K562 (cell line): ENCODE measurements around the gene UTP14C. TPM values are rescaled to one million over a fixed set of nuclear protein-coding genes. Genes with fewer than 3 reads are reported as not detected.

Source experiments
- ATAC-seq: fragments of 200-7000 bp; cut with Tn5 transposase; 3 replicates; pipeline ENCODE4 v1.9.1; 2020; ENCODE audit warnings: moderate library complexity
- Bru-seq: library from RNA; stranded (reverse); fragments of 400-500 nt; gene quantifications from one replicate; lab custom pipeline; 2021; lab: Mats Ljungman, UMichigan
- BruChase-seq, 2 experiments: library from RNA; stranded (reverse); fragments of 400-500 nt; gene quantifications; one replicate each; lab custom pipeline; 2021; lab: Mats Ljungman, UMichigan
- BruUV-seq: library from RNA; stranded (reverse); fragments of 400-500 nt; replicated peaks from 2 replicates; lab custom pipeline; 2021; lab: Mats Ljungman, UMichigan
- CTCF ChIA-PET: fragments of 300-600 bp; formaldehyde crosslinking; extraction: SDS; loops from one replicate; lab custom pipeline; 2021; ENCODE audit warnings: low intra/inter-chr PET ratio; lab: Yijun Ruan, JAX
- POLR2A ChIA-PET: fragments of 300-600, 350-650 bp; sonication (Branson Sonifier 250); formaldehyde crosslinking; extraction: SDS; loops from one replicate; lab custom pipeline; 2021; ENCODE audit warnings: antibody characterized with exemption, inconsistent platforms; lab: Yijun Ruan, JAX
- DNase-seq, 4 experiments: peaks; one replicate each; pipeline versions ENCODE4 v3.0.0 to v3.0.0-alpha.2; 2011 to 2018; ENCODE audit warnings: low spot score in 3 of 4, mixed read lengths in 3 of 4; ENCODE audit errors: extremely low read depth in 1 of 4
- FAIRE-seq: peaks from 2 replicates; lab custom pipeline; 2011; peaks lifted over from hg19 to GRCh38; lab: Jason Lieb, UNC
- H2AFZ ChIP-seq: 2 replicates; pipeline ENCODE4 v1.6.0; 2011; ENCODE audit warnings: low read depth, low read length, control low read depth, inconsistent platforms
- H3K27ac ChIP-seq: fragments of 200-600 bp; 3 replicates; pipeline ENCODE4 v1.8.0; 2011; ENCODE audit warnings: low read depth, mild to moderate bottlenecking, control low read depth, inconsistent platforms, low read length, moderate library complexity, mixed read lengths; ENCODE audit errors: extremely low read depth
- H3K27me3 ChIP-seq, 2 experiments: fragments of 300-600 bp in 1 of 2; 2 replicates in 1 of 2; 3 replicates in 1 of 2; pipeline versions ENCODE4 v1.6.0 to v1.8.0; 2011; ENCODE audit warnings: inconsistent platforms in 2 of 2, low read length in 2 of 2, mild to moderate bottlenecking in 1 of 2, mixed read lengths in 1 of 2, moderate library complexity in 1 of 2; ENCODE audit not compliant: control insufficient read depth in 2 of 2, insufficient read depth in 2 of 2
- H3K36me3 ChIP-seq: fragments of 300-600 bp; 3 replicates; pipeline ENCODE4 v1.8.0; 2011; ENCODE audit warnings: mild to moderate bottlenecking, low read length, inconsistent platforms; ENCODE audit not compliant: control insufficient read depth, insufficient read depth
- H3K4me1 ChIP-seq, 2 experiments: fragments of 200-600 bp in 1 of 2; replicated peaks in 1 of 2; 2 replicates in 1 of 2; 3 replicates in 1 of 2; pipeline versions ENCODE4 v1.5.1 to v1.8.0; 2011; ENCODE audit warnings: inconsistent platforms in 2 of 2, low read length in 2 of 2, mild to moderate bottlenecking in 1 of 2, mixed read lengths in 1 of 2, moderate library complexity in 1 of 2; ENCODE audit not compliant: control insufficient read depth in 2 of 2, insufficient read depth in 2 of 2
- H3K4me2 ChIP-seq: 2 replicates; pipeline ENCODE4 v1.6.1; 2011; ENCODE audit warnings: low read length, control low read depth, inconsistent platforms, mixed read lengths; ENCODE audit not compliant: insufficient read depth
- H3K4me3 ChIP-seq: fragments of 200-600 bp; sonication (generic), shearing (Covaris generic); 2 replicates; pipeline ENCODE4 v1.5.1; 2016; ENCODE audit warnings: control low read depth, inconsistent platforms
- H3K79me2 ChIP-seq: fragments of 200-600 bp; 3 replicates; pipeline ENCODE4 v1.8.0; 2011; ENCODE audit warnings: low read length, inconsistent platforms; ENCODE audit not compliant: control insufficient read depth, insufficient read depth
- H3K9ac ChIP-seq, 2 experiments: 2 replicates each; pipeline versions ENCODE4 v1.6.0 to v1.6.1; 2011; ENCODE audit warnings: low read depth in 2 of 2, low read length in 2 of 2, control low read depth in 1 of 2, inconsistent platforms in 1 of 2, mild to moderate bottlenecking in 1 of 2, mixed read lengths in 1 of 2; ENCODE audit not compliant: insufficient read depth in 1 of 2
- H3K9me1 ChIP-seq: one replicate; pipeline ENCODE4 v1.6.0; 2011; ENCODE audit warnings: inconsistent platforms, mild to moderate bottlenecking, low read length, moderate library complexity; ENCODE audit not compliant: control insufficient read depth, insufficient read depth
- H3K9me3 ChIP-seq: replicated peaks from 2 replicates; pipeline ENCODE4 v1.5.1; 2011; ENCODE audit warnings: low read depth, low read length, inconsistent platforms; ENCODE audit not compliant: control insufficient read depth, insufficient read depth
- H4K20me1 ChIP-seq: replicated peaks from 2 replicates; pipeline ENCODE4 v1.6.1; 2011; ENCODE audit warnings: low read length, inconsistent platforms, mixed read lengths; ENCODE audit not compliant: control insufficient read depth, insufficient read depth
- WGBS: fragments of 100-300 bp; shearing (Covaris generic); methylation state at CpG from one replicate; pipeline ENCODE4 v1.1.6; 2016; ENCODE audit warnings: low coverage, mixed read lengths; ENCODE audit not compliant: insufficient coverage; ENCODE audit errors: missing lambda C conversion rate; 5-methylcytosine and 5-hydroxymethylcytosine counted together
- in situ Hi-C: fragments of 300-500 bp; cut with MboI; formaldehyde crosslinking; loops from 4 replicates; pipeline ENCODE4 v1.15.0; 2018; ENCODE audit warnings: inconsistent platforms, mixed read lengths
- intact Hi-C: fragments of 100-400 bp; cut with micrococcal nuclease; formaldehyde crosslinking; loops from 2 replicates; pipeline ENCODE4 v1.14.2; 2022
- long read RNA-seq, 3 experiments: library from polyadenylated mRNA in 2 of 3; library from RNA in 1 of 3; unstranded in 2 of 3; stranded (forward) in 1 of 3; transcript quantifications; one replicate each; pipeline ENCODE4 v2.0.0, GENCODE V29; 2019 to 2022
- polyA minus RNA-seq, 3 experiments: library from RNA; depleted of rRNA, polyadenylated mRNA; stranded (reverse); fragments of >200 nt; gene quantifications; 2 replicates each; pipeline ENCODE4 v1.2.3, GENCODE V29; 2011
- polyA plus RNA-seq, 8 experiments: library from polyadenylated mRNA; depleted of rRNA in 4 of 8; stranded (reverse) in 5 of 8; unstranded in 3 of 8; fragments of >200 nt; fragmentation: Nextera tagmentation in 2 of 8; fragmentation: Illumina TruSeq in 1 of 8; extraction: Ambion mirVana in 2 of 8; extraction: Trizol in 1 of 8; gene quantifications; 2 replicates each; pipeline versions ENCODE4 v1.2.1 to v1.2.3, GENCODE V29; 2011 to 2014; ENCODE audit warnings: inconsistent platforms in 1 of 8, missing spikeins in 1 of 8
- total RNA-seq, 7 experiments: library from RNA; depleted of rRNA in 6 of 7; stranded (reverse); fragments of >200 nt in 6 of 7; fragmentation: Illumina TruSeq in 2 of 7; extraction: Trizol in 2 of 7; gene quantifications; 2 replicates each; pipeline versions ENCODE4 v1.2.1 to v1.2.3, GENCODE V29; 2011 to 2021; ENCODE audit warnings: low replicate concordance in 1 of 7
- TF ChIP-seq, protein P1 (sequence below): fragments of 250-450 bp; sonication (Bioruptor Pico); IDR thresholded peaks from 2 replicates; pipeline ENCODE4 v1.4.0; 2020
- TF ChIP-seq, protein P2 (sequence below): sonication (generic); formaldehyde crosslinking; IDR thresholded peaks from 2 replicates; pipeline ENCODE4 v1.8.1; 2023; ENCODE audit warnings: mild to moderate bottlenecking, missing genetic modification reagents
- TF ChIP-seq, protein P3 (sequence below), 3 experiments: IDR thresholded peaks in 2 of 3; conservative IDR thresholded peaks in 1 of 3; 2 replicates each; pipeline ENCODE4 v1.5.1; 2011 to 2012; ENCODE audit warnings: low read length in 3 of 3, mild to moderate bottlenecking in 3 of 3, control low read depth in 2 of 3, improper control_type of control experiment in 1 of 3, inconsistent platforms in 1 of 3, low read depth in 1 of 3, mixed read lengths in 1 of 3, moderate library complexity in 1 of 3; ENCODE audit not compliant: insufficient read depth in 2 of 3

The UTP14C gene, protein sequence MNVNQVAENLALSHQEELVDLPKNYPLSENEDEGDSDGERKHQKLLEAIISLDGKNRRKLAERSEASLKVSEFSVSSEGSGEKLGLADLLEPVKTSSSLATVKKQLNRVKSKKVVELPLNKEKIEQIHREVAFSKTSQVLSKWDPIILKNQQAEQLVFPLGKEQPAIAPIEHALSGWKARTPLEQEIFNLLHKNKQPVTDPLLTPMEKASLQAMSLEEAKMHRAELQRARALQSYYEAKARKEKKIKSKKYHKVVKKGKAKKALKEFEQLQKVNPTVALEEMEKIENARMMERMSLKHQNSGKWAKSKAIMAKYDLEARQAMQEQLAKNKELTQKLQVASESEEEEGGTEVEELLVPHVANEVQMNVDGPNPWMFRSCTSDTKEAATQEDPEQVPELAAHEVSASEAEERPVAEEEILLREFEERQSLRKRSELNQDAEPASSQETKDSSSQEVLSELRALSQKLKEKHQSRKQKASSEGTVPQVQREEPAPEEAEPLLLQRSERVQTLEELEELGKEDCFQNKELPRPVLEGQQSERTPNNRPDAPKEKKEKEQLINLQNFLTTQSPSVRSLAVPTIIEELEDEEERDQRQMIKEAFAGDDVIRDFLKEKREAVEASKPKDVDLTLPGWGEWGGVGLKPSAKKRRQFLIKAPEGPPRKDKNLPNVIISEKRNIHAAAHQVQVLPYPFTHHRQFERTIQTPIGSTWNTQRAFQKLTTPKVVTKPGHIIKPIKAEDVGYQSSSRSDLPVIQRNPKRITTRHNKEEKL
- 5.7 and 21.4 TPM in 2 replicates for total RNA-seq (2011; cell fraction: chromatin; rRNA removed; ENCODE audit: low replicate concordance)
- total RNA-seq (2011; cell fraction: nucleolus; rRNA removed): 4.5 and 7.4 TPM in 2 replicates
- total RNA-seq (2011; cell fraction: nucleoplasm; rRNA removed): 11.3 and 17.3 TPM in 2 replicates
- 5.7 TPM in 2 replicates for total RNA-seq (2014; rRNA removed)
- 8.6 and 9.4 TPM in 2 replicates for total RNA-seq (2014; rRNA removed; fragmentation: Illumina TruSeq; extraction: Trizol)
- total RNA-seq (2015; rRNA removed; fragmentation: Illumina TruSeq; extraction: Trizol): 8.1 and 8.5 TPM in 2 replicates
- total RNA-seq (2021): 6.0 and 6.1 TPM in 2 replicates
- 8.9 and 10.3 TPM in 2 replicates for polyA plus RNA-seq (2011; rRNA removed)
- 2.4 and 5.3 TPM in 2 replicates for polyA plus RNA-seq (2011; cell fraction: cytosol; rRNA removed)
- polyA plus RNA-seq (2011; cell fraction: nucleus; rRNA removed): 3.2 and 4.1 TPM in 2 replicates
- 5.2 and 5.7 TPM in 2 replicates for polyA plus RNA-seq (2012)
- 7.1 and 8.2 TPM in 2 replicates for polyA plus RNA-seq (2014; fragmentation: Illumina TruSeq; extraction: Trizol)
- polyA plus RNA-seq (2014; fragmentation: Nextera tagmentation; extraction: Ambion mirVana): 1 to 10 TPM; 3.4 to 3.9 TPM
- 4.9 and 5.0 TPM in 2 replicates for polyA plus RNA-seq (2014; rRNA removed)
- 16.2 and 17.5 TPM in 2 replicates for polyA minus RNA-seq (2011; rRNA and poly(A)+ RNA removed)
- polyA minus RNA-seq (2011; cell fraction: cytosol; rRNA and poly(A)+ RNA removed): 5.3 and 7.8 TPM in 2 replicates
- polyA minus RNA-seq (2011; cell fraction: nucleus; rRNA and poly(A)+ RNA removed): 3.1 and 5.4 TPM in 2 replicates
- percentile 65 among the genes with signal in this experiment for Bru-seq, nascent RNA
- BruChase-seq, experiment 1, labeled RNA remaining after a 2-hour chase: percentile 86 among the genes with signal in this experiment
- BruChase-seq, experiment 2, labeled RNA remaining after a 6-hour chase: percentile 89 among the genes with signal in this experiment
- long read RNA-seq, experiment 1, full-length matches to known transcripts: 1 of 14 reads
- long read RNA-seq, experiment 1, partial matches to known transcripts: 0 of 14 reads
- long read RNA-seq, experiment 1, other reads (novel, unspliced or antisense): 13 of 14 reads
- long read RNA-seq, experiment 2, full-length matches to known transcripts: 2 of 7 reads
- long read RNA-seq, experiment 2, partial matches to known transcripts: 0 of 7 reads
- long read RNA-seq, experiment 2, other reads (novel, unspliced or antisense): 5 of 7 reads
- long read RNA-seq, experiment 3, full-length matches to known transcripts: 1 of 3 reads
- long read RNA-seq, experiment 3, partial matches to known transcripts: 0 of 3 reads
- long read RNA-seq, experiment 3, other reads (novel, unspliced or antisense): 2 of 3 reads

DNA sequence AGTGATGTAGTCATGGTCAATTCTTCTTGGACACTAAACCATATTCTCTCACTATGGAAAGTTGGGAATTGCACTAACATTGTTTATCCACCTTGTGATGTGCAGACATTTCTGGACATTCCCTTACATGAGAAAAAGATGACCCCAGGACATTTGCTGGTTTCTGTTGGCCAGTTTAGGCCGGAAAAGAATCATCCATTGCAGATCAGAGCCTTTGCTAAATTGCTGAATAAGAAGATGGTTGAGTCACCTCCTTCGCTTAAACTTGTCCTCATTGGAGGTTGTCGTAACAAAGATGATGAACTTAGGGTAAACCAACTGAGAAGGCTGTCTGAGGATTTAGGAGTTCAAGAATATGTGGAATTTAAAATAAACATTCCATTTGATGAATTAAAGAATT lies at the start of gene UTP14C:
Gene UTP14C (plus strand): TSS at position 211 of the 400 bp plus-strand sequence. CDS start 4,114 bp downstream, outside the sequence.
- no peak for FAIRE-seq
- intact Hi-C loops (no loop called here), in situ Hi-C loops (no loop called here)
- ATAC-seq: no peak
- Histone ChIP-seq H3K4me2 (no peak within 1 kb of the TSS), H3K4me1 (peaks cover 3 to 4% of the 10 kb centered on the region in 2 experiments; a peak in 2 of 5 replicates), H3K4me3 (no peak within 1 kb of the TSS), H3K9me1 (peaks cover 3% of the 10 kb centered on the region), H3K36me3 (peaks cover 77% of the 10 kb centered on the region), H2AFZ (no peak within 1 kb of the TSS), H3K27me3 (no peaks in the 10 kb centered on the region), H3K9ac (no peak within 1 kb of the TSS), H3K27ac (no peak within 1 kb of the TSS), H4K20me1 (no peaks in the 10 kb centered on the region), H3K9me3 (peaks cover 6% of the 10 kb centered on the region), H3K79me2 (peaks cover 23% of the 10 kb centered on the region; the same call in 2 of the 3 replicates)
- DNase-seq: no peak
- 94% methylated on average over 3 of the region's 3 CpGs for WGBS
- ChIA-PET CTCF (no interaction called here), POLR2A (interaction anchor here (0.5 to 0.7 kb wide), 2 partner anchors 69 to 228 kb away, joined by 3 read pairs; no protein-coding TSS in a partner anchor)
- TSS peak; percentile 8 for BruUV-seq
- TF ChIP-seq, protein P1, sequence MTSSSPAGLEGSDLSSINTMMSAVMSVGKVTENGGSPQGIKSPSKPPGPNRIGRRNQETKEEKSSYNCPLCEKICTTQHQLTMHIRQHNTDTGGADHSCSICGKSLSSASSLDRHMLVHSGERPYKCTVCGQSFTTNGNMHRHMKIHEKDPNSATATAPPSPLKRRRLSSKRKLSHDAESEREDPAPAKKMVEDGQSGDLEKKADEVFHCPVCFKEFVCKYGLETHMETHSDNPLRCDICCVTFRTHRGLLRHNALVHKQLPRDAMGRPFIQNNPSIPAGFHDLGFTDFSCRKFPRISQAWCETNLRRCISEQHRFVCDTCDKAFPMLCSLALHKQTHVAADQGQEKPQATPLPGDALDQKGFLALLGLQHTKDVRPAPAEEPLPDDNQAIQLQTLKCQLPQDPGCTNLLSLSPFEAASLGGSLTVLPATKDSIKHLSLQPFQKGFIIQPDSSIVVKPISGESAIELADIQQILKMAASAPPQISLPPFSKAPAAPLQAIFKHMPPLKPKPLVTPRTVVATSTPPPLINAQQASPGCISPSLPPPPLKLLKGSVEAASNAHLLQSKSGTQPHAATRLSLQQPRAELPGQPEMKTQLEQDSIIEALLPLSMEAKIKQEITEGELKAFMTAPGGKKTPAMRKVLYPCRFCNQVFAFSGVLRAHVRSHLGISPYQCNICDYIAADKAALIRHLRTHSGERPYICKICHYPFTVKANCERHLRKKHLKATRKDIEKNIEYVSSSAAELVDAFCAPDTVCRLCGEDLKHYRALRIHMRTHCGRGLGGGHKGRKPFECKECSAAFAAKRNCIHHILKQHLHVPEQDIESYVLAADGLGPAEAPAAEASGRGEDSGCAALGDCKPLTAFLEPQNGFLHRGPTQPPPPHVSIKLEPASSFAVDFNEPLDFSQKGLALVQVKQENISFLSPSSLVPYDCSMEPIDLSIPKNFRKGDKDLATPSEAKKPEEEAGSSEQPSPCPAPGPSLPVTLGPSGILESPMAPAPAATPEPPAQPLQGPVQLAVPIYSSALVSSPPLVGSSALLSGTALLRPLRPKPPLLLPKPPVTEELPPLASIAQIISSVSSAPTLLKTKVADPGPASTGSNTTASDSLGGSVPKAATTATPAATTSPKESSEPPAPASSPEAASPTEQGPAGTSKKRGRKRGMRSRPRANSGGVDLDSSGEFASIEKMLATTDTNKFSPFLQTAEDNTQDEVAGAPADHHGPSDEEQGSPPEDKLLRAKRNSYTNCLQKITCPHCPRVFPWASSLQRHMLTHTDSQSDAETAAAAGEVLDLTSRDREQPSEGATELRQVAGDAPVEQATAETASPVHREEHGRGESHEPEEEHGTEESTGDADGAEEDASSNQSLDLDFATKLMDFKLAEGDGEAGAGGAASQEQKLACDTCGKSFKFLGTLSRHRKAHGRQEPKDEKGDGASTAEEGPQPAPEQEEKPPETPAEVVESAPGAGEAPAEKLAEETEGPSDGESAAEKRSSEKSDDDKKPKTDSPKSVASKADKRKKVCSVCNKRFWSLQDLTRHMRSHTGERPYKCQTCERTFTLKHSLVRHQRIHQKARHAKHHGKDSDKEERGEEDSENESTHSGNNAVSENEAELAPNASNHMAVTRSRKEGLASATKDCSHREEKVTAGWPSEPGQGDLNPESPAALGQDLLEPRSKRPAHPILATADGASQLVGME: no peak
- TF ChIP-seq, protein P2, sequence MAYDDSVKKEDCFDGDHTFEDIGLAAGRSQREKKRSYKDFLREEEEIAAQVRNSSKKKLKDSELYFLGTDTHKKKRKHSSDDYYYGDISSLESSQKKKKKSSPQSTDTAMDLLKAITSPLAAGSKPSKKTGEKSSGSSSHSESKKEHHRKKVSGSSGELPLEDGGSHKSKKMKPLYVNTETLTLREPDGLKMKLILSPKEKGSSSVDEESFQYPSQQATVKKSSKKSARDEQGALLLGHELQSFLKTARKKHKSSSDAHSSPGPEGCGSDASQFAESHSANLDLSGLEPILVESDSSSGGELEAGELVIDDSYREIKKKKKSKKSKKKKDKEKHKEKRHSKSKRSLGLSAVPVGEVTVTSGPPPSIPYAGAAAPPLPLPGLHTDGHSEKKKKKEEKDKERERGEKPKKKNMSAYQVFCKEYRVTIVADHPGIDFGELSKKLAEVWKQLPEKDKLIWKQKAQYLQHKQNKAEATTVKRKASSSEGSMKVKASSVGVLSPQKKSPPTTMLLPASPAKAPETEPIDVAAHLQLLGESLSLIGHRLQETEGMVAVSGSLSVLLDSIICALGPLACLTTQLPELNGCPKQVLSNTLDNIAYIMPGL: no peak
- TF ChIP-seq, protein P3, sequence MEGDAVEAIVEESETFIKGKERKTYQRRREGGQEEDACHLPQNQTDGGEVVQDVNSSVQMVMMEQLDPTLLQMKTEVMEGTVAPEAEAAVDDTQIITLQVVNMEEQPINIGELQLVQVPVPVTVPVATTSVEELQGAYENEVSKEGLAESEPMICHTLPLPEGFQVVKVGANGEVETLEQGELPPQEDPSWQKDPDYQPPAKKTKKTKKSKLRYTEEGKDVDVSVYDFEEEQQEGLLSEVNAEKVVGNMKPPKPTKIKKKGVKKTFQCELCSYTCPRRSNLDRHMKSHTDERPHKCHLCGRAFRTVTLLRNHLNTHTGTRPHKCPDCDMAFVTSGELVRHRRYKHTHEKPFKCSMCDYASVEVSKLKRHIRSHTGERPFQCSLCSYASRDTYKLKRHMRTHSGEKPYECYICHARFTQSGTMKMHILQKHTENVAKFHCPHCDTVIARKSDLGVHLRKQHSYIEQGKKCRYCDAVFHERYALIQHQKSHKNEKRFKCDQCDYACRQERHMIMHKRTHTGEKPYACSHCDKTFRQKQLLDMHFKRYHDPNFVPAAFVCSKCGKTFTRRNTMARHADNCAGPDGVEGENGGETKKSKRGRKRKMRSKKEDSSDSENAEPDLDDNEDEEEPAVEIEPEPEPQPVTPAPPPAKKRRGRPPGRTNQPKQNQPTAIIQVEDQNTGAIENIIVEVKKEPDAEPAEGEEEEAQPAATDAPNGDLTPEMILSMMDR (IDR thresholded peaks at IDR 0.05 in 2 of 3, conservative IDR thresholded peaks at IDR 0.05 in 1 of 3; ENCODE audit: insufficient read depth in 2 of 3, low read depth in 1 of 3, low read length in 3 of 3): no peak
